Osteoblast (primary cell): ENCODE measurements around the gene PTPMT1. TPM values are rescaled to one million over a fixed set of nuclear protein-coding genes. Genes with fewer than 3 reads are reported as not detected.

Experiments
- DNase-seq: peaks from one replicate; pipeline ENCODE4 v3.0.0; 2011; ENCODE audit warnings: low spot score, mixed read lengths; ENCODE audit not compliant: insufficient read length; ENCODE audit errors: missing footprints
- H2AFZ ChIP-seq: 2 replicates; pipeline ENCODE4 v1.6.0; 2011; ENCODE audit warnings: mild to moderate bottlenecking, low read length
- H3K27ac ChIP-seq: 2 replicates; pipeline ENCODE4 v1.5.1; 2011; ENCODE audit warnings: mild to moderate bottlenecking, low read depth, low read length, moderate library complexity
- H3K27me3 ChIP-seq: 2 replicates; pipeline ENCODE4 v1.6.0; 2012; ENCODE audit warnings: mild to moderate bottlenecking, control low read depth, inconsistent platforms, low read length, moderate library complexity; ENCODE audit not compliant: insufficient read depth
- H3K36me3 ChIP-seq: 2 replicates; pipeline ENCODE4 v1.5.1; 2011; ENCODE audit warnings: mild to moderate bottlenecking, low read length, control low read depth, moderate library complexity; ENCODE audit not compliant: insufficient read depth
- H3K4me1 ChIP-seq: 2 replicates; pipeline ENCODE4 v1.5.1; 2011; ENCODE audit warnings: mild to moderate bottlenecking, low read length, control low read depth, moderate library complexity; ENCODE audit not compliant: insufficient read depth
- H3K4me2 ChIP-seq: 2 replicates; pipeline ENCODE4 v1.6.0; 2011; ENCODE audit warnings: mild to moderate bottlenecking, low read length; ENCODE audit not compliant: insufficient read depth
- H3K4me3 ChIP-seq: fragments of 200-600 bp; sonication (generic); 3 replicates; pipeline ENCODE4 v1.5.1; 2012; ENCODE audit warnings: mild to moderate bottlenecking, low read length, inconsistent platforms; ENCODE audit not compliant: insufficient read depth
- H3K79me2 ChIP-seq: 2 replicates; pipeline ENCODE4 v1.6.0; 2012; ENCODE audit warnings: mild to moderate bottlenecking, low read length, control low read depth, inconsistent platforms; ENCODE audit not compliant: insufficient read depth
- H3K9me3 ChIP-seq: 2 replicates; pipeline ENCODE4 v1.5.1; 2011; ENCODE audit warnings: low read depth, low read length, control low read depth
- H4K20me1 ChIP-seq: 2 replicates; pipeline ENCODE4 v1.6.0; 2012; ENCODE audit warnings: mild to moderate bottlenecking, low read length, control low read depth; ENCODE audit not compliant: insufficient read depth
- total RNA-seq: library from RNA; depleted of rRNA; stranded (reverse); fragments of >200 nt; gene quantifications from 2 replicates; pipeline ENCODE4 v1.2.3, GENCODE V29; 2012
- TF ChIP-seq, protein P1 (sequence below): IDR thresholded peaks from 2 replicates; pipeline ENCODE4 v1.5.1; 2011; ENCODE audit warnings: mild to moderate bottlenecking, low read depth, low read length, moderate library complexity; ENCODE audit errors: extremely low read depth

Gene PTPMT1
- total RNA-seq, 1 donor = 80.7 TPM

DNA sequence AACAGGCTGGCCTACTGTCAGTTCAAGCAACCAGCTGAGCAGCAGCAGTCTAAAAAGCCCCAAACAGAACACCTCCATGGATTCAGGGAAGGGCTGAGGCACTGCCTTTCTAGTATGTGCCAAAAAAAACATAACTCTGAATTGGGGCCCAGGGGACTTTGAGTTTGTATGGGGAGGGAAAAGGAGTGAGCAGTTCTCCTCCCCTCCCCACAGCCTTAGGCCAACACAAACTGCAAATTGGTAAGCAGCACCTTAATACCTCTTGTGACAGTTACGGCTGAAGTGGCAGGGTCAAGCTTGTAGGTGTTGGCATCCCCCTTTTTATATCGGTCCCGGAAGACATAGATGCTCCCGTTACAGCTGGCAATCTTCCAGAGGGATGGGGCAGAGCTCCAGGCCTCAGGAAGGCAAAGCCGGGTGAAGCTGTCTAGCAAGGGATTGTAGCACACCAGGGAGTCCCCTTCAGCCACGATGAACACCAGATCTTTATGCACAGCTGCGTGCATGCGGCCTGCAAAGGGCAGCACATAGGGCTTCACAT, 7.4 kb downstream of the PTPMT1 start:
- Histone ChIP-seq H3K27ac (peak overlapping the region; percentile 60), H4K20me1 (peaks cover 6% of the 10 kb centered on the region), H3K79me2 (peaks cover 59% of the 10 kb centered on the region), H3K4me1 (peaks cover 30% of the 10 kb centered on the region), H3K4me3 (no peak overlapping the region), H3K9me3 (no peaks in the 10 kb centered on the region), H3K36me3 (peaks cover 42% of the 10 kb centered on the region), H3K27me3 (no peaks in the 10 kb centered on the region), H2AFZ (no peak overlapping the region), H3K4me2 (peak overlapping the region; percentile 26)
- TF ChIP-seq, protein P1, sequence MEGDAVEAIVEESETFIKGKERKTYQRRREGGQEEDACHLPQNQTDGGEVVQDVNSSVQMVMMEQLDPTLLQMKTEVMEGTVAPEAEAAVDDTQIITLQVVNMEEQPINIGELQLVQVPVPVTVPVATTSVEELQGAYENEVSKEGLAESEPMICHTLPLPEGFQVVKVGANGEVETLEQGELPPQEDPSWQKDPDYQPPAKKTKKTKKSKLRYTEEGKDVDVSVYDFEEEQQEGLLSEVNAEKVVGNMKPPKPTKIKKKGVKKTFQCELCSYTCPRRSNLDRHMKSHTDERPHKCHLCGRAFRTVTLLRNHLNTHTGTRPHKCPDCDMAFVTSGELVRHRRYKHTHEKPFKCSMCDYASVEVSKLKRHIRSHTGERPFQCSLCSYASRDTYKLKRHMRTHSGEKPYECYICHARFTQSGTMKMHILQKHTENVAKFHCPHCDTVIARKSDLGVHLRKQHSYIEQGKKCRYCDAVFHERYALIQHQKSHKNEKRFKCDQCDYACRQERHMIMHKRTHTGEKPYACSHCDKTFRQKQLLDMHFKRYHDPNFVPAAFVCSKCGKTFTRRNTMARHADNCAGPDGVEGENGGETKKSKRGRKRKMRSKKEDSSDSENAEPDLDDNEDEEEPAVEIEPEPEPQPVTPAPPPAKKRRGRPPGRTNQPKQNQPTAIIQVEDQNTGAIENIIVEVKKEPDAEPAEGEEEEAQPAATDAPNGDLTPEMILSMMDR = no peak
- peak; percentile 86 for DNase-seq

DNA sequence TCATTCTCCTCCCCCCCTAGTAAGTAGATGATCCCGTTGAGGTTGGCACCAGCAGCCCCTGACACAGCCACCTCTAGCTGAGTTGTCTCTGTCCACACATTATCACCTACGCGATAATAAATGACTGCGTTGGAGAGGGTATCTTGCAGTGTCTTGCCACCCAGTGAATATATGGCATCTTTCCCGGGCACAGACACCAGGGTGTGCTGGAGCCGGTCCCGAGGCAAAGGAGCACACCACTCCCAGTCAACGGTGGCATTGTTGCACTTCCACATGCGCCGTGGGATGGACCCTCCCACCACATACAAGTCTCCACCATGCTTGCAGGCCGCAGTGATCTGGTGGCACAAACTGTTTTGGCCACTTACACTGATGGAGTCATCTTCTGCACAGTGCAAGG, 7.9 kb downstream of the PTPMT1 start:
- Histone ChIP-seq H3K9me3 (no peaks in the 10 kb centered on the region), H2AFZ (no peak overlapping the region), H3K27ac (peak overlapping the region; percentile 60), H3K4me2 (peak overlapping the region; percentile 26), H3K79me2 (peaks cover 62% of the 10 kb centered on the region), H3K27me3 (no peaks in the 10 kb centered on the region), H4K20me1 (peaks cover 6% of the 10 kb centered on the region), H3K4me1 (peaks cover 36% of the 10 kb centered on the region), H3K4me3 (no peak overlapping the region), H3K36me3 (peaks cover 42% of the 10 kb centered on the region)
- TF ChIP-seq, protein P1 = no peak
- peak; percentile 27 for DNase-seq

DNA sequence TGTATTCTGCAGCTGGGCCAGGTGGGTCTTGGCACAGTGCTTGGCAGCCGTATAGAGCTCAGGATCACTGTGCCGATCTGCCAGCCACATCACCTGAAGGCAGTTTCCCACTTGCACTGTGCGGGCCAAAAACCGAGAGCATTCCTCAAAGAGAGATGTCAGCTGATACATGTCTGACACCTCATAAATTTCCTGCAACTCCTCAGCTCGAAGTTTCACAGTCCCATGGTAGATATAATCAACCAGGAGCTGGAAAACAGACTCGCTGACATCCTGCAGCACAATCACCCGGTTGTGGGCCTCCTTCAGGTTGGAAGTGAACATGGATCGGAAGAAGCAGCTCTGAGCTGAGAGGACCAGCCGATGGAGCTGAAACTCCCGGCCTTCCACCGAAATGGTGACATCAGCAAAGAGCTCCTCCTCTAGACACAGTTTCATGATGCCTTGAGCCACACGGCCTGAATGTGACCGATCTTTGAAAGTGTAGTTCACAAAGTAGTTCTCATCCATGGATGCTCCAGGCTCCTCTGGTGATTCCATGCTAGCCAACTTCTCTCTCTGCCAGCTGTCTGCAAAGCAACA, 12.2 kb downstream of the PTPMT1 start:
- Histone ChIP-seq H3K36me3 (peaks cover 53% of the 10 kb centered on the region), H3K27ac (peak overlapping the region; percentile 76), H3K9me3 (no peaks in the 10 kb centered on the region), H3K4me3 (peak overlapping the region; percentile 96), H3K79me2 (peaks cover 65% of the 10 kb centered on the region), H2AFZ (no peak overlapping the region), H4K20me1 (peaks cover 6% of the 10 kb centered on the region), H3K4me1 (peaks cover 34% of the 10 kb centered on the region), H3K27me3 (no peaks in the 10 kb centered on the region), H3K4me2 (peak overlapping the region; percentile 98)
- TF ChIP-seq, protein P1 = no peak
- DNase-seq = peak; percentile 65

DNA sequence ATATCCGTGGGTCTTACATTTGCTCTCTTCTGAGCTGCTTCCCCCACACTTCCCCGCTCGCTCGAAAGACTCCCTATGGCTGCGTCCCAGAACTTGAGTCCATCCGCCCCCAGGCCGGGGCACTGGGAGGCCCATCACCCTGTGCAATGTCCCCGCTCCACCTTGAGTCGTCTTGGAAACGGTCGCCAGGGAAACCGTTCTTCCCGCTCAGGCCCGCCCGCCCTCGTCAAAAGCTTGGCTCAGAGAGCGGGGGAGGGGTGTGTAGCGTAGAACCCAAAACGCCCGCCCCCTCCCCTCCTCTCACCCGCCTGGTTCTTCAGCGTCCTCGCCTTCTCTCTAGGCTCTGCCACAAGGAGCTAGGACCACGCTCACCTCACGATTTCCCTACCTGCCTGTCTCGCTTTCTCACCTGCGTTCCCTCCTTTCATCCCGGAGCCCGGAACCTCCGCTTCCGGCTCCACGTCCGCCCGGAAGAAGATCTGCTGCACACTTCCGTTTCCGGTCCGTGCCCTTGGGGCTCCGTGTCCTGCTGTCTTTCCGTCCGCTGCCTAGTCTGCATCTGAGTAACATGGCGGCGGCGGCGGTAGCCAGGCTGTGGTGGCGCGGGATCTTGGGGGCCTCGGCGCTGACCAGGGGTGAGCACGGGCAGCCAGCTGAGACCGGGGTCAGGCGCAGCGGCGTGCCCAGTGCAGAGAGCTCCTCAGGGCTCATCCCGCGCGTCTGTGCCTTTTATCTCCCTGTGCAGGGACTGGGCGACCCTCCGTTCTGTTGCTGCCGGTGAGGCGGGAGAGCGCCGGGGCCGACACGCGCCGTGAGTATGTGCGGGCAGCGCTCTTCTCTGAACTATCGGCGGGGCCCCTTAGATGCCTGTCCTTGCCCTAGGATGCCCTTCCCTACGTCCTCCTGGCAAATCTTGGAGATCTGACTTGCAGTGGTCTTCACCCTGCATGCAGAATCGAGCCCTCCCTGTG, 13.4 kb downstream of the PTPMT1 start, which contains the start of the genes KBTBD4 and NDUFS3:
Gene KBTBD4 (minus strand): TSS at position 447 of the 971 bp plus-strand sequence. CDS start 19 bp downstream, at position 428.
Gene NDUFS3 (plus strand): TSS at position 551 of the 971 bp plus-strand sequence. CDS start 18 bp downstream, at position 569.
- peaks cover 25% of the 10 kb centered on the region for H3K4me1 ChIP-seq
- H3K27ac ChIP-seq = peak within 1 kb of the TSS; percentile 76
- no peaks in the 10 kb centered on the region for H4K20me1 ChIP-seq
- peak within 1 kb of the TSS; percentile 96 for H3K4me3 ChIP-seq
- peaks cover 58% of the 10 kb centered on the region for H3K79me2 ChIP-seq
- no peaks in the 10 kb centered on the region for H3K27me3 ChIP-seq
- H3K9me3 ChIP-seq = no peaks in the 10 kb centered on the region
- TF ChIP-seq, protein P1 = no peak
- DNase-seq = peak; percentile 96
- peaks cover 57% of the 10 kb centered on the region for H3K36me3 ChIP-seq
- H3K4me2 ChIP-seq = peak within 1 kb of the TSS; percentile 98
- peak within 1 kb of the TSS; percentile 98 for H2AFZ ChIP-seq
